H1 (cell line): ENCODE results near the gene IL13. TPM values are rescaled to one million over a fixed set of nuclear protein-coding genes. Genes with fewer than 3 reads are reported as not detected.

ENCODE experiments used
- ASH2L ChIP-seq: fragments of 200-600, 300-600 bp; sonication (generic); IDR thresholded peaks from one replicate; pipeline ENCODE4 v1.7.1; 2017; ENCODE audit warnings: low read length
- BACH1 ChIP-seq: IDR thresholded peaks from 2 replicates; pipeline ENCODE4 v1.6.1; 2012; ENCODE audit warnings: low read length, improper control_type of control experiment
- CBX5 ChIP-seq: fragments of 300-800, 300-1000 bp; sonication (generic); IDR thresholded peaks from 2 replicates; pipeline ENCODE4 v1.7.1; 2016; ENCODE audit warnings: antibody characterized with exemption, low read length, low read depth
- E2F6 ChIP-seq: IDR thresholded peaks from 2 replicates; pipeline ENCODE4 v1.6.1; 2012; ENCODE audit warnings: inconsistent platforms
- EZH2 ChIP-seq: fragments of 200-600 bp; sonication (generic); IDR thresholded peaks from 2 replicates; pipeline ENCODE4 v1.7.1; 2012; ENCODE audit warnings: low read depth, mild to moderate bottlenecking, moderate library complexity, low read length, inconsistent platforms; ENCODE audit not compliant: severe bottlenecking
- GTF2F1 ChIP-seq: IDR thresholded peaks from 2 replicates; pipeline ENCODE4 v1.6.1; 2012; ENCODE audit warnings: low read depth, low read length, improper control_type of control experiment, borderline replicate concordance
- HDAC2 ChIP-seq, 2 experiments: fragments of 300-600 bp in 1 of 2; sonication (generic) in 1 of 2; IDR thresholded peaks; 2 replicates each; pipeline ENCODE4 v1.6.1; 2011 to 2012; ENCODE audit warnings: low read depth in 2 of 2, low read length in 2 of 2, mild to moderate bottlenecking in 2 of 2, moderate library complexity in 2 of 2, borderline replicate concordance in 1 of 2, inconsistent platforms in 1 of 2
- KDM4A ChIP-seq: IDR thresholded peaks from one replicate; pipeline ENCODE4 v1.7.1; 2012; ENCODE audit warnings: low read depth, mild to moderate bottlenecking, moderate library complexity, low read length, inconsistent platforms; ENCODE audit not compliant: severe bottlenecking
- POLR2A ChIP-seq, 2 experiments: IDR thresholded peaks; 1 replicate in 1 of 2; 2 replicates in 1 of 2; pipeline ENCODE4 v1.6.1; 2011; ENCODE audit warnings: low read depth in 2 of 2, low read length in 2 of 2, mild to moderate bottlenecking in 2 of 2; ENCODE audit errors: control extremely low read depth in 1 of 2
- POLR2AphosphoS5 ChIP-seq: IDR thresholded peaks from 2 replicates; pipeline ENCODE4 v1.6.1; 2011; ENCODE audit warnings: low read depth, low read length
- POU5F1 ChIP-seq: IDR thresholded peaks from 2 replicates; pipeline ENCODE4 v1.6.1; 2011; ENCODE audit warnings: low read depth, mild to moderate bottlenecking, low read length, moderate library complexity
- RAD21 ChIP-seq, 2 experiments: IDR thresholded peaks in 1 of 2; conservative IDR thresholded peaks in 1 of 2; 2 replicates each; pipeline ENCODE4 v1.6.1; 2011; ENCODE audit warnings: low read depth in 2 of 2, low read length in 2 of 2, improper control_type of control experiment in 1 of 2, inconsistent platforms in 1 of 2, mild to moderate bottlenecking in 1 of 2, moderate library complexity in 1 of 2
- RNF2 ChIP-seq: fragments of 200-900, 300-1000 bp; sonication (generic); IDR thresholded peaks from 2 replicates; pipeline ENCODE4 v1.7.1; 2016; ENCODE audit warnings: borderline replicate concordance, low read depth, mild to moderate bottlenecking, antibody characterized with exemption, low read length; ENCODE audit not compliant: poor library complexity, severe bottlenecking; ENCODE audit errors: missing control alignments
- SIRT6 ChIP-seq: IDR thresholded peaks from one replicate; pipeline ENCODE4 v1.7.1; 2012; ENCODE audit warnings: low read length, inconsistent platforms
- SP1 ChIP-seq: IDR thresholded peaks from 2 replicates; pipeline ENCODE4 v1.6.1; 2011; ENCODE audit warnings: low read depth, low read length
- SRF ChIP-seq: IDR thresholded peaks from 2 replicates; pipeline ENCODE4 v1.6.1; 2011; ENCODE audit warnings: mild to moderate bottlenecking, low read depth, low read length, moderate library complexity
- TEAD4 ChIP-seq: IDR thresholded peaks from 2 replicates; pipeline ENCODE4 v1.6.1; 2012; ENCODE audit warnings: low read depth, low read length, inconsistent platforms, mixed read lengths
- YY1 ChIP-seq: IDR thresholded peaks from 2 replicates; pipeline ENCODE4 v1.6.1; 2011; ENCODE audit warnings: low read depth, mild to moderate bottlenecking, low read length
- polyA plus RNA-seq, 7 experiments: library from polyadenylated mRNA; depleted of rRNA in 3 of 7; stranded (reverse) in 5 of 7; unstranded in 2 of 7; fragments of >200 nt in 5 of 7; fragments of 200-250 nt in 2 of 7; gene quantifications; 1 replicate in 5 of 7; 2 replicates in 1 of 7; 4 replicates in 1 of 7; pipeline versions ENCODE4 v1.2.1 to v1.2.3, GENCODE V29; 2011 to 2013; ENCODE audit warnings: missing spikeins in 2 of 7, mixed read lengths in 2 of 7
- total RNA-seq: library from RNA; stranded (reverse); fragmentation: NEBNext Ultra II Directional; extraction: Animal tissue kit (Norgen Biotek cat#: 25700); gene quantifications from 2 replicates; pipeline ENCODE4 v1.2.1, GENCODE V29; 2021
- TF ChIP-seq, protein P1 (sequence below), 3 experiments: IDR thresholded peaks; 1 replicate in 2 of 3; 2 replicates in 1 of 3; pipeline versions ENCODE4 v1.5.1 to v1.6.1; 2011; ENCODE audit warnings: low read length in 3 of 3, mild to moderate bottlenecking in 3 of 3, inconsistent platforms in 2 of 3, low read depth in 1 of 3, moderate library complexity in 1 of 3; ENCODE audit not compliant: insufficient read depth in 1 of 3; ENCODE audit errors: control extremely low read depth in 1 of 3

Gene IL13
- total and polyA plus RNA-seq, 2 of the 8 experiments (the other 6 are each of a cell fraction or from before 2014, with no cell fraction given) = not detected

- TF ChIP-seq SP1 = no peak
- TF ChIP-seq POU5F1 = no peak
- no peak for TF ChIP-seq CBX5
- no peak for TF ChIP-seq SRF
- TF ChIP-seq, protein P1, sequence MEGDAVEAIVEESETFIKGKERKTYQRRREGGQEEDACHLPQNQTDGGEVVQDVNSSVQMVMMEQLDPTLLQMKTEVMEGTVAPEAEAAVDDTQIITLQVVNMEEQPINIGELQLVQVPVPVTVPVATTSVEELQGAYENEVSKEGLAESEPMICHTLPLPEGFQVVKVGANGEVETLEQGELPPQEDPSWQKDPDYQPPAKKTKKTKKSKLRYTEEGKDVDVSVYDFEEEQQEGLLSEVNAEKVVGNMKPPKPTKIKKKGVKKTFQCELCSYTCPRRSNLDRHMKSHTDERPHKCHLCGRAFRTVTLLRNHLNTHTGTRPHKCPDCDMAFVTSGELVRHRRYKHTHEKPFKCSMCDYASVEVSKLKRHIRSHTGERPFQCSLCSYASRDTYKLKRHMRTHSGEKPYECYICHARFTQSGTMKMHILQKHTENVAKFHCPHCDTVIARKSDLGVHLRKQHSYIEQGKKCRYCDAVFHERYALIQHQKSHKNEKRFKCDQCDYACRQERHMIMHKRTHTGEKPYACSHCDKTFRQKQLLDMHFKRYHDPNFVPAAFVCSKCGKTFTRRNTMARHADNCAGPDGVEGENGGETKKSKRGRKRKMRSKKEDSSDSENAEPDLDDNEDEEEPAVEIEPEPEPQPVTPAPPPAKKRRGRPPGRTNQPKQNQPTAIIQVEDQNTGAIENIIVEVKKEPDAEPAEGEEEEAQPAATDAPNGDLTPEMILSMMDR (IDR thresholded peaks at IDR 0.05; ENCODE audit: control extremely low read depth in 1 of 3, insufficient read depth in 1 of 3, low read depth in 1 of 3, low read length in 3 of 3) = no peak
- TF ChIP-seq RNF2 = peak; percentile 72
- no peak for TF ChIP-seq POLR2AphosphoS5
- TF ChIP-seq RAD21 (IDR thresholded peaks at IDR 0.05 in 1 of 2, conservative IDR thresholded peaks at IDR 0.05 in 1 of 2; ENCODE audit: low read depth in 2 of 2, low read length in 2 of 2) = peak; percentile 7 to 34; a peak in 2 of 4 replicates
- peak; percentile 95 for TF ChIP-seq E2F6
- no peak for TF ChIP-seq TEAD4
- TF ChIP-seq SIRT6 = no peak
- TF ChIP-seq POLR2A (IDR thresholded peaks at IDR 0.05; ENCODE audit: control extremely low read depth in 1 of 2, low read depth in 2 of 2, low read length in 2 of 2) = no peak
- TF ChIP-seq YY1 = peak; percentile 15; the same call in 1 of the 2 replicates
- TF ChIP-seq BACH1 = peak; percentile 13; the same call in 1 of the 2 replicates
- TF ChIP-seq EZH2 = peak; percentile 57
- no peak for TF ChIP-seq GTF2F1
- peak; percentile 37 for TF ChIP-seq ASH2L
- 0 out of 4 replicates have a peak, but pooled peaks of 1 of the 2 experiments have one; percentile 26 for TF ChIP-seq HDAC2 (IDR thresholded peaks at IDR 0.05; ENCODE audit: borderline replicate concordance in 1 of 2, low read depth in 2 of 2, low read length in 2 of 2)
- TF ChIP-seq KDM4A = peak; percentile 98
These were observed 1.9 kb upstream of the IL13 start (continued) for GRCh38 chr5:132655821-132656773.
